WTC11 (cell line): ENCODE results near the gene ALOXE3. TPM values are rescaled to one million over a fixed set of nuclear protein-coding genes. Genes with fewer than 3 reads are reported as not detected.

ENCODE experiments used
- ATAC-seq: fragments of 200-7000 bp; cut with Tn5 transposase; 2 replicates; pipeline ENCODE4 v1.10.0; 2021; ENCODE audit warnings: mild to moderate bottlenecking, moderate library complexity
- CTCF ChIA-PET: fragments of 300-600 bp; sonication (Branson Sonifier 250); formaldehyde crosslinking; loops from one replicate; lab custom pipeline; 2021; ENCODE audit warnings: antibody characterized with exemption; lab: Charles Lee
- POLR2A ChIA-PET: fragments of 350-600 bp; sonication (Branson Sonifier 250); formaldehyde crosslinking; loops from one replicate; lab custom pipeline; 2021; ENCODE audit warnings: antibody characterized with exemption; lab: Charles Lee
- DNase-seq: peaks from one replicate; pipeline ENCODE4 v3.0.0; 2021; ENCODE audit warnings: low spot score
- H3K27ac Mint-ChIP-seq: 2 replicates; pipeline ENCODE4 v1.8.0; 2021; ENCODE audit warnings: mixed read lengths
- H3K27me3 Mint-ChIP-seq: 2 replicates; pipeline ENCODE4 v1.8.0; 2021; ENCODE audit warnings: low read depth, mild to moderate bottlenecking, moderate library complexity, mixed read lengths
- H3K36me3 Mint-ChIP-seq: 2 replicates; pipeline ENCODE4 v1.8.0; 2021; ENCODE audit warnings: mixed read lengths
- H3K4me1 Mint-ChIP-seq: 2 replicates; pipeline ENCODE4 v1.8.0; 2022; ENCODE audit warnings: mixed read lengths
- H3K4me3 Mint-ChIP-seq: 2 replicates; pipeline ENCODE4 v1.8.0; 2021; ENCODE audit warnings: mild to moderate bottlenecking, moderate library complexity, mixed read lengths
- H3K9me3 Mint-ChIP-seq: 2 replicates; pipeline ENCODE4 v1.8.0; 2021; ENCODE audit warnings: mixed read lengths
- ARID4B ChIP-seq: sonication (generic); formaldehyde crosslinking; IDR thresholded peaks from 2 replicates; pipeline ENCODE4 v1.8.0; 2023; ENCODE audit warnings: missing genetic modification reagents, mild to moderate bottlenecking, borderline replicate concordance
- EMX1 ChIP-seq: fragments of 250-450 bp; sonication (Bioruptor Pico); IDR thresholded peaks from 2 replicates; pipeline ENCODE4 v1.8.0; 2021; ENCODE audit warnings: mild to moderate bottlenecking
- ETV6 ChIP-seq: sonication (generic); formaldehyde crosslinking; IDR thresholded peaks from 2 replicates; pipeline ENCODE4 v1.8.1; 2022; ENCODE audit warnings: mild to moderate bottlenecking, missing genetic modification reagents
- FOXK1 ChIP-seq: sonication (generic); formaldehyde crosslinking; IDR thresholded peaks from 2 replicates; pipeline ENCODE4 v1.8.0; 2022; ENCODE audit warnings: mild to moderate bottlenecking, moderate library complexity, missing genetic modification reagents
- FOXP1 ChIP-seq: sonication (generic); formaldehyde crosslinking; IDR thresholded peaks from 2 replicates; pipeline ENCODE4 v1.8.0; 2022; ENCODE audit warnings: missing genetic modification reagents, mild to moderate bottlenecking, moderate library complexity, borderline replicate concordance
- GABPB1 ChIP-seq: sonication (generic); formaldehyde crosslinking; IDR thresholded peaks from 2 replicates; pipeline ENCODE4 v1.8.1; 2023; ENCODE audit warnings: mild to moderate bottlenecking, missing genetic modification reagents
- KAT7 ChIP-seq: sonication (generic); formaldehyde crosslinking; IDR thresholded peaks from 2 replicates; pipeline ENCODE4 v1.8.1; 2023; ENCODE audit warnings: missing genetic modification reagents, mild to moderate bottlenecking, borderline replicate concordance
- MAX ChIP-seq: sonication (generic); formaldehyde crosslinking; IDR thresholded peaks from 2 replicates; pipeline ENCODE4 v1.8.0; 2022; ENCODE audit warnings: mild to moderate bottlenecking, missing genetic modification reagents
- MYBL2 ChIP-seq: sonication (generic); formaldehyde crosslinking; IDR thresholded peaks from 2 replicates; pipeline ENCODE4 v1.8.1; 2023; ENCODE audit warnings: mild to moderate bottlenecking, moderate library complexity, missing genetic modification reagents
- NFYB ChIP-seq: sonication (generic); formaldehyde crosslinking; conservative IDR thresholded peaks from 2 replicates; pipeline ENCODE4 v1.8.0; 2022; ENCODE audit warnings: low read depth, missing genetic modification reagents
- SP1 ChIP-seq: sonication (generic); formaldehyde crosslinking; conservative IDR thresholded peaks from 2 replicates; pipeline ENCODE4 v1.8.1; 2022; ENCODE audit warnings: missing genetic modification reagents
- ZBTB43 ChIP-seq: sonication (generic); formaldehyde crosslinking; IDR thresholded peaks from 2 replicates; pipeline ENCODE4 v1.8.1; 2023; ENCODE audit warnings: mild to moderate bottlenecking, missing genetic modification reagents
- ZNF219 ChIP-seq: sonication (generic); formaldehyde crosslinking; IDR thresholded peaks from 2 replicates; pipeline ENCODE4 v1.8.0; 2023; ENCODE audit warnings: missing genetic modification reagents, mild to moderate bottlenecking, borderline replicate concordance
- ZNF263 ChIP-seq: sonication (generic); formaldehyde crosslinking; IDR thresholded peaks from 2 replicates; pipeline ENCODE4 v1.8.1; 2022; ENCODE audit warnings: low read depth, mild to moderate bottlenecking, moderate library complexity, missing genetic modification reagents
- ZNF317 ChIP-seq: sonication (generic); formaldehyde crosslinking; IDR thresholded peaks from 2 replicates; pipeline ENCODE4 v1.8.1; 2023; ENCODE audit warnings: low read depth, mild to moderate bottlenecking, moderate library complexity, missing genetic modification reagents, borderline replicate concordance
- total RNA-seq: library from RNA; stranded (reverse); gene quantifications from 3 replicates; pipeline ENCODE4 v1.2.3, GENCODE V29; 2021
- TF ChIP-seq, protein P1 (sequence below): fragments of 200-600 bp; IDR thresholded peaks from 2 replicates; pipeline ENCODE4 v1.8.0; 2022; ENCODE audit warnings: antibody characterized with exemption
- TF ChIP-seq, protein P2 (sequence below): sonication (generic); formaldehyde crosslinking; IDR thresholded peaks from 2 replicates; pipeline ENCODE4 v1.8.0; 2022; ENCODE audit warnings: mild to moderate bottlenecking, missing genetic modification reagents
- TF ChIP-seq, protein P3 (sequence below): sonication (generic); formaldehyde crosslinking; IDR thresholded peaks from 2 replicates; pipeline ENCODE4 v1.8.1; 2023; ENCODE audit warnings: mild to moderate bottlenecking, missing genetic modification reagents
- TF ChIP-seq, protein P4 (sequence below): sonication (generic); formaldehyde crosslinking; IDR thresholded peaks from 2 replicates; pipeline ENCODE4 v1.8.1; 2022; ENCODE audit warnings: low read depth, mild to moderate bottlenecking, moderate library complexity, missing genetic modification reagents, borderline replicate concordance
- TF ChIP-seq, protein P5 (sequence below): fragments of 250-450 bp; sonication (Bioruptor Pico); IDR thresholded peaks from 2 replicates; pipeline ENCODE4 v1.8.0; 2021; ENCODE audit warnings: mild to moderate bottlenecking
- TF ChIP-seq, protein P6 (sequence below): sonication (generic); formaldehyde crosslinking; IDR thresholded peaks from 2 replicates; pipeline ENCODE4 v1.8.1; 2023; ENCODE audit warnings: mild to moderate bottlenecking, missing genetic modification reagents, moderate library complexity

ALOXE3 gene
- total RNA-seq, 1 experiment from 2014 or later: 0.81 TPM

DNA sequence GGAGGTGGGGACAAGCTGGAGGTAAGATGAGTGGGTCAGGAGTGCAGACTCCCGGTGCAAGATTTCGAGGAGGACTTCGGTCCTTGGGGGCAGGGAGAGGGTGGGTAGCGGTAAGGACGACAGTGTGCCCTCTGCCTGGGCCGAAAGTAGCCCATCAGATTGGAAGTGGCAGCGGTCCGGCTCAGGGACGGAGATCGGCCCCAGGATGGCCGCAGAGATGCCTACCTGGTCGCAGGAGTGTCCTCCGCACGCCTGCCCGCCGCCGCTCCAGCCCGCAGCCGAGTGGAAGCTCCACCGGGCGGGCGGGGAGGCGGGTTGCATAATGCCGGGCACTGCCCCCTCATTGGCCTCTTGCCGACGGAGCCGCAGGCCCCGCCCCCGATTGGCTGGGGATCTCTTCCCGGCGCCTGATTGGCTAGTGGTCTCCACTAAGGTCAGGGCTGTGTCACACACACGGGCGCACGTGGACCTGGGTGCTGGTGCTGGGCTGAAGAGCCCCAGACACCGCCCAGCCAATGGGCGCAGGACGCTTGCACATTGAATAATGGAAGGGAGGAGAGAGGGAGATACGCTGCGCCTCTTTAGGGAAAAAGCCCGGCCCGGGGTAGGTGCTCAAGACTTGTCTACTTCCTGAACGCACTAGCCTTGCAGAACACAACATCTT, 33.9 kb upstream of the ALOXE3 start, which contains the start of gene PER1:
Gene PER1, minus strand, starts transcription at position 293 of the 664 bp plus-strand sequence. CDS start 1,698 bp downstream, outside the sequence.
- TF ChIP-seq ZBTB43 (CRISPR knock-in tag) (peak; percentile 70; the same call in 1 of the 2 replicates), GABPB1 (CRISPR knock-in tag) (peak; percentile 69), ARID4B (0 out of 2 replicates have a peak, but pooled peaks have one; percentile 67), ZNF263 (CRISPR knock-in tag) (no peak), NFYB (CRISPR knock-in tag) (peak; percentile 82), SP1 (CRISPR knock-in tag) (peak; percentile 75), FOXP1 (peak; percentile 92), ZNF317 (no peak), ETV6 (CRISPR knock-in tag) (peak; percentile 69; the same call in 1 of the 2 replicates), EMX1 (no peak), FOXK1 (CRISPR knock-in tag) (peak; percentile 73), MYBL2 (peak; percentile 72; the same call in 1 of the 2 replicates), MAX (CRISPR knock-in tag) (peak; percentile 92), ZNF219 (CRISPR knock-in tag) (peak; percentile 79; the same call in 1 of the 2 replicates), KAT7 (0 out of 2 replicates have a peak, but pooled peaks have one; percentile 55)
- TF ChIP-seq, protein P1, sequence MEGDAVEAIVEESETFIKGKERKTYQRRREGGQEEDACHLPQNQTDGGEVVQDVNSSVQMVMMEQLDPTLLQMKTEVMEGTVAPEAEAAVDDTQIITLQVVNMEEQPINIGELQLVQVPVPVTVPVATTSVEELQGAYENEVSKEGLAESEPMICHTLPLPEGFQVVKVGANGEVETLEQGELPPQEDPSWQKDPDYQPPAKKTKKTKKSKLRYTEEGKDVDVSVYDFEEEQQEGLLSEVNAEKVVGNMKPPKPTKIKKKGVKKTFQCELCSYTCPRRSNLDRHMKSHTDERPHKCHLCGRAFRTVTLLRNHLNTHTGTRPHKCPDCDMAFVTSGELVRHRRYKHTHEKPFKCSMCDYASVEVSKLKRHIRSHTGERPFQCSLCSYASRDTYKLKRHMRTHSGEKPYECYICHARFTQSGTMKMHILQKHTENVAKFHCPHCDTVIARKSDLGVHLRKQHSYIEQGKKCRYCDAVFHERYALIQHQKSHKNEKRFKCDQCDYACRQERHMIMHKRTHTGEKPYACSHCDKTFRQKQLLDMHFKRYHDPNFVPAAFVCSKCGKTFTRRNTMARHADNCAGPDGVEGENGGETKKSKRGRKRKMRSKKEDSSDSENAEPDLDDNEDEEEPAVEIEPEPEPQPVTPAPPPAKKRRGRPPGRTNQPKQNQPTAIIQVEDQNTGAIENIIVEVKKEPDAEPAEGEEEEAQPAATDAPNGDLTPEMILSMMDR: no peak
- TF ChIP-seq, protein P2, sequence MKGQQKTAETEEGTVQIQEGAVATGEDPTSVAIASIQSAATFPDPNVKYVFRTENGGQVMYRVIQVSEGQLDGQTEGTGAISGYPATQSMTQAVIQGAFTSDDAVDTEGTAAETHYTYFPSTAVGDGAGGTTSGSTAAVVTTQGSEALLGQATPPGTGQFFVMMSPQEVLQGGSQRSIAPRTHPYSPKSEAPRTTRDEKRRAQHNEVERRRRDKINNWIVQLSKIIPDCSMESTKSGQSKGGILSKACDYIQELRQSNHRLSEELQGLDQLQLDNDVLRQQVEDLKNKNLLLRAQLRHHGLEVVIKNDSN (CRISPR knock-in tag): peak; percentile 17; the same call in 1 of the 2 replicates
- TF ChIP-seq, protein P3, sequence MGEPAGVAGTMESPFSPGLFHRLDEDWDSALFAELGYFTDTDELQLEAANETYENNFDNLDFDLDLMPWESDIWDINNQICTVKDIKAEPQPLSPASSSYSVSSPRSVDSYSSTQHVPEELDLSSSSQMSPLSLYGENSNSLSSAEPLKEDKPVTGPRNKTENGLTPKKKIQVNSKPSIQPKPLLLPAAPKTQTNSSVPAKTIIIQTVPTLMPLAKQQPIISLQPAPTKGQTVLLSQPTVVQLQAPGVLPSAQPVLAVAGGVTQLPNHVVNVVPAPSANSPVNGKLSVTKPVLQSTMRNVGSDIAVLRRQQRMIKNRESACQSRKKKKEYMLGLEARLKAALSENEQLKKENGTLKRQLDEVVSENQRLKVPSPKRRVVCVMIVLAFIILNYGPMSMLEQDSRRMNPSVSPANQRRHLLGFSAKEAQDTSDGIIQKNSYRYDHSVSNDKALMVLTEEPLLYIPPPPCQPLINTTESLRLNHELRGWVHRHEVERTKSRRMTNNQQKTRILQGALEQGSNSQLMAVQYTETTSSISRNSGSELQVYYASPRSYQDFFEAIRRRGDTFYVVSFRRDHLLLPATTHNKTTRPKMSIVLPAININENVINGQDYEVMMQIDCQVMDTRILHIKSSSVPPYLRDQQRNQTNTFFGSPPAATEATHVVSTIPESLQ (CRISPR knock-in tag): no peak
- TF ChIP-seq, protein P4, sequence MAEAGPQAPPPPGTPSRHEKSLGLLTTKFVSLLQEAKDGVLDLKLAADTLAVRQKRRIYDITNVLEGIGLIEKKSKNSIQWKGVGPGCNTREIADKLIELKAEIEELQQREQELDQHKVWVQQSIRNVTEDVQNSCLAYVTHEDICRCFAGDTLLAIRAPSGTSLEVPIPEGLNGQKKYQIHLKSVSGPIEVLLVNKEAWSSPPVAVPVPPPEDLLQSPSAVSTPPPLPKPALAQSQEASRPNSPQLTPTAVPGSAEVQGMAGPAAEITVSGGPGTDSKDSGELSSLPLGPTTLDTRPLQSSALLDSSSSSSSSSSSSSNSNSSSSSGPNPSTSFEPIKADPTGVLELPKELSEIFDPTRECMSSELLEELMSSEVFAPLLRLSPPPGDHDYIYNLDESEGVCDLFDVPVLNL (CRISPR knock-in tag): peak; percentile 75
- TF ChIP-seq, protein P5, sequence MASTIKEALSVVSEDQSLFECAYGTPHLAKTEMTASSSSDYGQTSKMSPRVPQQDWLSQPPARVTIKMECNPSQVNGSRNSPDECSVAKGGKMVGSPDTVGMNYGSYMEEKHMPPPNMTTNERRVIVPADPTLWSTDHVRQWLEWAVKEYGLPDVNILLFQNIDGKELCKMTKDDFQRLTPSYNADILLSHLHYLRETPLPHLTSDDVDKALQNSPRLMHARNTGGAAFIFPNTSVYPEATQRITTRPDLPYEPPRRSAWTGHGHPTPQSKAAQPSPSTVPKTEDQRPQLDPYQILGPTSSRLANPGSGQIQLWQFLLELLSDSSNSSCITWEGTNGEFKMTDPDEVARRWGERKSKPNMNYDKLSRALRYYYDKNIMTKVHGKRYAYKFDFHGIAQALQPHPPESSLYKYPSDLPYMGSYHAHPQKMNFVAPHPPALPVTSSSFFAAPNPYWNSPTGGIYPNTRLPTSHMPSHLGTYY (CRISPR knock-in tag): no peak
- TF ChIP-seq, protein P6, sequence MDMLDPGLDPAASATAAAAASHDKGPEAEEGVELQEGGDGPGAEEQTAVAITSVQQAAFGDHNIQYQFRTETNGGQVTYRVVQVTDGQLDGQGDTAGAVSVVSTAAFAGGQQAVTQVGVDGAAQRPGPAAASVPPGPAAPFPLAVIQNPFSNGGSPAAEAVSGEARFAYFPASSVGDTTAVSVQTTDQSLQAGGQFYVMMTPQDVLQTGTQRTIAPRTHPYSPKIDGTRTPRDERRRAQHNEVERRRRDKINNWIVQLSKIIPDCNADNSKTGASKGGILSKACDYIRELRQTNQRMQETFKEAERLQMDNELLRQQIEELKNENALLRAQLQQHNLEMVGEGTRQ (CRISPR knock-in tag): peak; percentile 49; the same call in 1 of the 2 replicates
- peaks cover 13% of the 10 kb centered on the region for H3K36me3 Mint-ChIP-seq
- peaks cover 3% of the 10 kb centered on the region; the same call in 1 of the 2 replicates for H3K27me3 Mint-ChIP-seq
- ChIA-PET POLR2A (interaction anchor here (0.6 to 1.5 kb wide), 7 partner anchors 12 to 98 kb away, joined by 3 to 7 read pairs (median 4); partner anchors contain the start of genes AURKB and HES7), CTCF (interaction anchor here (0.6 to 1.4 kb wide), 9 partner anchors 12 to 92 kb away, joined by 3 to 6 read pairs (median 4); partner anchors contain the start of gene ALOXE3)
- DNase-seq (peak; percentile 97), ATAC-seq (peak; percentile 50)
- H3K27ac Mint-ChIP-seq: peak within 1 kb of the TSS; percentile 99
- peak within 1 kb of the TSS; percentile 96 for H3K4me3 Mint-ChIP-seq
- no peaks in the 10 kb centered on the region for H3K9me3 Mint-ChIP-seq
- peaks cover 14% of the 10 kb centered on the region for H3K4me1 Mint-ChIP-seq
